ENCODE data around the gene SRP54. TPM values are rescaled to one million over a fixed set of nuclear protein-coding genes. Genes with fewer than 3 reads are reported as not detected.
"Not testable (repeated sequence)": the region's sequence is repeated elsewhere in the genome, so short reads cannot be mapped to it uniquely, and the experiment has no call there.

The SRP54 gene
- total RNA-seq, 1 experiment from 2014 or later = 44.5 TPM

- Histone ChIP-seq H3K9me2 (ENCODE audit: insufficient read depth) (no peaks in the 10 kb centered on the region), H3K4me1 (replicated peaks; ENCODE audit: insufficient read depth) (peaks cover 9% of the 10 kb centered on the region; the same call in 1 of the 2 replicates), H3K79me2 (ENCODE audit: low read depth) (peaks cover 12% of the 10 kb centered on the region), H3K36me3 (ENCODE audit: low read depth) (no peaks in the 10 kb centered on the region), H3K27me3 (ENCODE audit: insufficient read depth, low read depth) (no peaks in the 10 kb centered on the region), H2AFZ (no peak overlapping the region), H3K9me3 (ENCODE audit: insufficient read depth, low read depth) (no peaks in the 10 kb centered on the region), H3K4me3 (no peak overlapping the region), H4K20me1 (ENCODE audit: insufficient read depth) (no peaks in the 10 kb centered on the region), H3K4me2 (no peak overlapping the region), H3F3A (ENCODE audit: insufficient read depth, low read depth) (peaks cover 5% of the 10 kb centered on the region; the same call in 1 of the 2 replicates), H3K27ac (no peak overlapping the region)
- POLR2A ChIA-PET (ENCODE audit: unreplicated experiment) = no interaction called here
- no TSS peak for BruUV-seq (replicated peaks)
- DNase-seq = no peak
- TF ChIP-seq CTCF (conservative IDR thresholded peaks at IDR 0.05) = no peak
- TF ChIP-seq EZH2 (IDR thresholded peaks at IDR 0.05; ENCODE audit: low read depth) = no peak
- CTCF ChIA-PET = no interaction called here
- intact Hi-C loops (cut with micrococcal nuclease; ENCODE audit: unreplicated experiment) = no loop called here
Measured at GRCh38 chr14:35052637-35053036, 69.8 kb downstream of the SRP54 start.

- H3K9me3 ChIP-seq (ENCODE audit: insufficient read depth, low read depth); DNase-seq; H3K4me1 ChIP-seq (replicated peaks; ENCODE audit: insufficient read depth); H3F3A ChIP-seq (ENCODE audit: insufficient read depth, low read depth); intact Hi-C loops (cut with micrococcal nuclease; ENCODE audit: unreplicated experiment); H3K79me2 ChIP-seq (ENCODE audit: low read depth); H3K4me3 ChIP-seq; H3K27me3 ChIP-seq (ENCODE audit: insufficient read depth, low read depth); H3K36me3 ChIP-seq (ENCODE audit: low read depth); H4K20me1 ChIP-seq (ENCODE audit: insufficient read depth); H3K9me2 ChIP-seq (ENCODE audit: insufficient read depth); H3K27ac ChIP-seq; BruUV-seq (replicated peaks); H3K4me2 ChIP-seq; H2AFZ ChIP-seq: not testable (repeated sequence)
- POLR2A ChIA-PET (ENCODE audit: unreplicated experiment) = interaction anchor here (0.6 kb wide), 2 partner anchors 15 to 60 kb away, joined by 8 to 23 read pairs; no protein-coding TSS in a partner anchor
- CTCF ChIA-PET = interaction anchor here (0.6 to 0.7 kb wide), 2 partner anchors 328 to 388 kb away, joined by 3 read pairs; no protein-coding TSS in a partner anchor
Measured at GRCh38 chr14:35061113-35061791, 78.5 kb downstream of the SRP54 start.

- H3K4me2 ChIP-seq; H3K27ac ChIP-seq; H3K4me1 ChIP-seq (replicated peaks; ENCODE audit: insufficient read depth); H3K27me3 ChIP-seq (ENCODE audit: insufficient read depth, low read depth); H3K36me3 ChIP-seq (ENCODE audit: low read depth); POLR2A ChIA-PET (ENCODE audit: unreplicated experiment); H3K9me3 ChIP-seq (ENCODE audit: insufficient read depth, low read depth); intact Hi-C loops (cut with micrococcal nuclease; ENCODE audit: unreplicated experiment); H3K79me2 ChIP-seq (ENCODE audit: low read depth); CTCF ChIA-PET; H3K4me3 ChIP-seq; H4K20me1 ChIP-seq (ENCODE audit: insufficient read depth); DNase-seq; H3F3A ChIP-seq (ENCODE audit: insufficient read depth, low read depth); H3K9me2 ChIP-seq (ENCODE audit: insufficient read depth); BruUV-seq (replicated peaks); H2AFZ ChIP-seq: not testable (repeated sequence)
Measured at GRCh38 chr14:35065731-35066130, 82.9 kb downstream of the SRP54 start.

- H3K4me1 ChIP-seq (replicated peaks; ENCODE audit: insufficient read depth) = no peaks in the 10 kb centered on the region
- H3K9me3 ChIP-seq (ENCODE audit: insufficient read depth, low read depth) = no peaks in the 10 kb centered on the region
- H3K27ac ChIP-seq = no peak overlapping the region
- BruUV-seq (replicated peaks) = no TSS peak
- no peaks in the 10 kb centered on the region for H4K20me1 ChIP-seq (ENCODE audit: insufficient read depth)
- H3K9me2 ChIP-seq (ENCODE audit: insufficient read depth) = no peaks in the 10 kb centered on the region
- CTCF ChIA-PET = no interaction called here
- POLR2A ChIA-PET (ENCODE audit: unreplicated experiment) = no interaction called here
- H3K36me3 ChIP-seq (ENCODE audit: low read depth) = no peaks in the 10 kb centered on the region
- H2AFZ ChIP-seq = no peak overlapping the region
- intact Hi-C loops (cut with micrococcal nuclease; ENCODE audit: unreplicated experiment) = no loop called here
- H3K4me2 ChIP-seq = no peak overlapping the region
- no peaks in the 10 kb centered on the region for H3K79me2 ChIP-seq (ENCODE audit: low read depth)
- H3K4me3 ChIP-seq = no peak overlapping the region
- DNase-seq = no peak
- H3F3A ChIP-seq (ENCODE audit: insufficient read depth, low read depth) = no peaks in the 10 kb centered on the region
- no peak for TF ChIP-seq CTCF (conservative IDR thresholded peaks at IDR 0.05)
- TF ChIP-seq EZH2 (IDR thresholded peaks at IDR 0.05; ENCODE audit: low read depth) = no peak
- H3K27me3 ChIP-seq (ENCODE audit: insufficient read depth, low read depth) = no peaks in the 10 kb centered on the region
Measured at GRCh38 chr14:35068238-35069012, 85.6 kb downstream of the SRP54 start.

All from PC-9 (cell line).